Renal pelvis (tissue), 4 donors: ENCODE measurements around the gene ASGR1. TPM values are rescaled to one million over a fixed set of nuclear protein-coding genes. Genes with fewer than 3 reads are reported as not detected.
"Not testable (repeated sequence)": the region's sequence is repeated elsewhere in the genome, so short reads cannot be mapped to it uniquely, and the experiment has no call there.

Source experiments
- DNase-seq: peaks from one replicate; pipeline ENCODE4 v3.0.0-alpha.2; 2013
- polyA plus RNA-seq, 3 donors: library from polyadenylated mRNA; unstranded; fragments of 120-200 nt; gene quantifications; one replicate each; pipeline ENCODE4 v1.2.1, GENCODE V29; 2013; ENCODE audit not compliant: insufficient read length in 3 of 3

The ASGR1 gene
- polyA plus RNA-seq, 3 donors = 8.1 to 10.6 (median 8.6) TPM

DNA sequence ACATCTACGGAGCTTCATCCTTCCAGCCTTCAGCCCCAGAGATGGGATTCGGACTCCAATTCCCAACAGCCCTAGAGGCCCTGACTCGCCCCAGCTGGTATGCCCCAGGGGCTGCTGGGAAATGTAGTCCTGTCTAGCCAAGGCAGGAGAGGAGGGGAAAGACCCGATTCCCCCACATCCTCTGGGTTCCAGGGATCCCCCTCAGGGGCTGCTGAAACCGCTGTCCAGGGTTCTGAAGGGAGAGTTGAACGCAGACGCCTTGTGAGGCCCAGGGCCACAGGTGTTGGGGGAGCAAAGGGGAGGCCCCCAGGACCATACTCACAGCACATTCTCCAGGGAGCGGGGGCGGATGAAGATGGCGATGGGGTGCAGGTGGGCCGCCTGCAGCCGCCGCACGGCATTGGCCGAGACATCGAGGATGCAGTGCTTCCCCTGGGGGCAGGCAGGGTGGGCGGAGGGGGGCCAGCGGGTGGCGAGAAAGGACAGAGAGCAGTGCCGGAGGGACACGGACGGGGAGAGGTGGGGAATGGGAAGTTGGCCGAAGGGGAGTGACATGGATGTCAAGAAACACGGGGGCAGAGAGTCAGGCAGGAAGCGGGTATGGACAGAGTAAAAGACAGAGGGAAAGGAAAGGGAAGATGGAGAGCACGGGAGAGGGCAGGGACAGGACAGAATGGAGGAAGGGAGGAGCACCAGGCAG lies 12.6 kb upstream of the ASGR1 start:
- no peak for DNase-seq

DNA sequence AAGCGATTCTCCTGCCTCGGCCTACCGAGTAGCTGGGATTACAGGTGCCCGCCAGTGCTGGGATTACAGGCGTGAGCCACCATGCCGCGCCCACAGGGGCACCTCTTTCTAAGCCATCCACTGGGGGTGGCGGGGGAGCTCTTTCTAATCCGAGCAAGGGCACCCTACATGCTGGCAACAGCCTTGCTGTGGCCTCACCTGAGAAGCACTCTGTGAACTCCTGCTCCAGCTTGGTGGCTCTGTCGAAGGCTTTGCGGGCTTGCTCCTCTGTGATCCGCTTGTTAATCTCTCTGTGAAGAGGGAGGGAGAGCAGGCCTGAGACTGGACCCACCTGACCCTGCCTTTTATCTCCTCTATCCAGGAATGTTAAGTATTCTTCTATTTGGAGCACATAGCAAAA lies 11.9 kb upstream of the ASGR1 start:
- DNase-seq = no peak

DNA sequence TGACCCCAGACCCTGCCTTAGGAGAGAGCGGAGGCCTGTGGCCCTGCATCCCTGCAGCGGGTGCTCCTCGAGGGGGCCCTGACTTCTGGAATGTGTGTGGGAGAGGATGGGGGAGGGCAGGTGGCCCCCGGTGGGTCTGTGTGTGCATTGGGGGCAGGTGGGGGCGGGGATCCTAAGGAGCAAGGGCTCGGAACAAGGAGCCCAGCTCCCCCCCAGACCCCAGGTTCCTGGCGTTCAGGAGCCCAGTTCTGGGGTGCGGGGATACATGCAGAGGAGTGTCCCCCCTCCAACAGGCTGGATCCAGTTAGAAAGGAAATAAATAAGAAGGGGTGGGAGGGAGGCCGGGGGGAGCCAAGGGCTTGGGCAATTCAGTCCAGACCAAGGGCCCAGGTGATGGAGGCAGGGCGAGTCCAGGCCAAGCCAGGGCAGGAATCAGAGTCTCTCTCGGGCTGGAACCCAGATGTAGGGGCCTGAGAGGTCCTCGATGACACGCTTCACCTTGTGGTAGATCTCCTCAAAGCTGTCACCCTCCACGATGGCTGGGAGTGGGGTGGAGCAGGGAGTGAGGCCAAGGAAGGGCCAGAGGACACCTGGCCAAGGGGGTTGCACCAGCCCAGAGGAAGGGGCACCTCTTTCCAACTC lies 11.2 kb upstream of the ASGR1 start:
- DNase-seq = no peak

GRCh38 chr17:7186241-7186640 lies 7.1 kb upstream of the ASGR1 start:
- DNase-seq = no peak

GRCh38 chr17:7184647-7185046 lies 5.5 kb upstream of the ASGR1 start:
- DNase-seq = no peak

DNA sequence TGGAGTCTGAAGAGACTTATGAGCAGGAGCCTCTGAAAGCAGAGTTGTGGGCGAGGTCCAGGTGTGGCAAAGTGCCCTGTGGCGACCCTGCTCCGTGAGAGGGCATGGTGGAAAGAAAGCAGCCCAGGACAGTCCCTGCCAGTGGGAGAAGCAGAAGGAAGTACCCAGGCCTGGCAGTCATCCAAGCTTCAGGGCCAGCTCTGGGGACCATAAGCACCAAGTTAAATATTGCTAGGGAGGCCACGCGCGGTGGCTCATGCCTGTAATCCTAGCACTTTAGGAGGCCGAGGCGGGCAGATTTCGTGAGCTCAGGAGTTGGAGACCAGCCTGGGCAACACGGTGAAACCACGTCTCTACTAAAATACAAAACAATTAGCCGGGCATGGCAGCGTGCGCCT lies 4.9 kb upstream of the ASGR1 start:
- peak; percentile 73 for DNase-seq

GRCh38 chr17:7183433-7184090 lies 4.4 kb upstream of the ASGR1 start:
- no peak for DNase-seq

DNA sequence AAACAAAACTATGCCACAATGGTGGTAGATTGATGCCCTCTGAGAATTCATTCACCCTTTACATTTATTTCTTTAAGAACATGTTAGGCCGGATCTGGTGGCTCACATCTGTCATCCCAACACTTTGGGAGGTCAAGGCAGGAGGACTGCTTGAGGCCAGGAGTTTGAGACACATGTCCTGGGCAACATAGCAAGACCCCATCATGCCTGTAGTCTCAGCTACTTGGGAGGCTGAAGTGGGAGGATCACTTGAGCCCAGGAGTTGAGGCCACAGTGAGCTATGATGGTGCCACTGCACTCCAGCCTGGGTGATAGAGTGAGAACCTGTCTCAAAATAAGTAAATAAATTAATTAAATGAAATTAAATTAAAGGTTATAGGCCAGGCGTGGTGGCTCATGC lies 2.9 kb upstream of the ASGR1 start:
- DNase-seq = not testable (repeated sequence)

DNA sequence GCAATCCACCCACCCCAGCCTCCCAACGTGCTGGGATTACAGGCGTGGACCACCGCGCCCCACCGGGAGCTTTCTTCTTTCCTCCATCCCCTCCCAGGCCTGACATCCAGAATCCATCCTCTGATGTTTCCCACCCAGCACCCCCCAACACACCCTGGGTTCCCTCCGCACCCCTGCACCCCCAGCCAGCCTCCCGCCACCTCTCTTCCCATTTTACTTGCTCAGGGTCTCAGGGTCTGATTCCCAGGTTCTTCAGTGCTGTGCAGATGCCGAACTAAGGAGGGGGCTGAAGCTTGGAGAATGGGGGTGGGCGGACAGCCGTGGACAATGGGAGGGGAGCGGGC lies 225 bp downstream of the ASGR1 start:
- DNase-seq = no peak

GRCh38 chr17:7177954-7178477 lies 1.2 kb downstream of the ASGR1 start:
- DNase-seq = peak; percentile 61

DNA sequence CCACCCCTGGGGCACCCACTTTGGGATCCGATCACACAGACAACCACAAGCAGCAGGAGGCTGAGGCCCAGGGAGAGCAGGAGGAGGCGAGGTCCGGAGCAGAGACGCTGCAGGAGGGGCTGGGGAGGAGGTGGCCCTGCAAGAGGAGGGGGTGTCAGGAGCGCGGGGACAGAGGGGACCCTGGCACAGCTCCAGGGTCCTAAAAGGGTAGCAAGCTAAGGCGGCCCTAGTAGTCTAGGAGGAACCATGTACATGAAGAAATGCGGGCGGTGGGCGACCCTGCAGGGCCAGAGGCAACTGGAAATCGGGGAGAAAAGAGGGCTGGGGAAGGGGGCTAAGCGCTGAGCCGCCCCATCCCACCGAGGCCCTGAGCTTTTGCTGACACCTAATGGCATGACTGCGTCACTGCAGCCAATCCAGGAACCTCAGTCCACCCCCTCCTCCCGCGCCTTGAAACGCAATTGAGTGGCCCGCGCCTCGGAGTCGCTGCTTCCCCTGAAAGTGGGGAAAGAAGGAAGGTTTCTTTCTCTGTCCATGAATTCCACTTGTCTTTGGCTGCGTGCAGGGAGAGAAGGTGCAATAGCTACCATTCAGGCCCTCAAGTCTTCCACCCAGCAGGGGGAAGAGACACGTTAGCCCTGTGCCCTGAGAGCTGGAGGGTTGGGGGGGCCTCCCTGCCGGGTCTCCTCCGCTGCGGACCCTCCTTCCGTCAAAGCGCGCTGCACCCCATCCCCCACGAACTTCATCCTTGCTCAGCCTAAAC lies 1.8 kb downstream of the ASGR1 start:
- peak; percentile 86 for DNase-seq

DNA sequence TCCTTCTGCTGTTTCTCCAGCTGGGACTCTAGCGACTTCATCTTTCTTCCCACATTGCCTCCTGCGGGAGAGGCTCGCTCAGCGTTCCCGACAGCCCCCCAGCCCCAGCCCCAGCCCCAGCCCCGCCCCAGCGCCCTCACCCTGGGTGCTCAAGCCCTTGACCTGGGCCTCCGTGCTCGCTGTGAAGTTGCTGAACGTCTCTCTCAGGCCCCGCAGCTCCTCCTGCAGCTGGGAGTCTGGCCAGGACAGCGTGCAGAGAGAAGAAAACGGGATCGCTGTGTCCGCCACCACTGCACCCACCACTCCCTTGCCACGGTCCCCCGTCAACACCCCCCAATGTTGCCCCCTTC lies 2.4 kb downstream of the ASGR1 start:
- no peak for DNase-seq

- DNase-seq = no peak
Measured at GRCh38 chr17:7176107-7176840, 2.9 kb downstream of the ASGR1 start.

DNA sequence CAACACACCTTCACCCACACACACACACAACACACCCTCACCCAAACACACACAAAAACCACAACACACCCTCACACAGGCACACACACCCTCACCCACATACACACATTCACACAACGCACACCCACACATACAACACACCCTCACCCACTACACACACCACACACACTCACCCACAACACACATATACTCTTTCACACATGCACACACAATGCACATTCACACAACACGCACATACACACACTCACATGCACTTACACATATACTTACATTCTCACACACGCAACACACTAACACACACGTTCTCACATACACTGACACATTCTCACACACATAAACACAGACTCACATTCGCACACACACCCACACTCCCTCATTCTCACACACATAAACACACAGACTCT lies 3.8 kb downstream of the ASGR1 start:
- no peak for DNase-seq

DNA sequence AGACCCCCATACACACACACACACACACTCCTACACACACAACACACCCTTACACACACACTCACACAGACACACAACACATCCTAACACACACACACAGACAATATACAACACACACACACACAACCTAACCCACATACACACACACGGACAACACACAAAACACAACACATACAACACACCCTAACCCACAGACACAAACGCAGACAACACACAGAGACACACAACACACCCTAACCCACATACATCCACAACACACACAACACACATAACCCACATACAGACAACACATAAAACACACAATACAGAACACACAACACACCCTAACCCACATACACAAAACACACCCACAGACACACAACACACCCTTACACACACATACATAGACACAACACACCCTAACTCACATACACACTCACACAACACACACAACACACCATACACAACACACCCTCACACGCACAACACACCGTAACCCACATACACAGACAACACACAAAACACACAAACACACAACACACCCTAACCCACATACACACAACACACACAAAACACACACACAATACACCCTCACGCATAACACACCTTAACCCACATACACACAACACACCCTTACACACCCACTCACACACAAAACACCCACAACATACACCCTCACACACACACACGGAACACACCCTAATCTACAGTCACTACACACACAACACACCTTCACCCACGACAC lies 4.4 kb downstream of the ASGR1 start:
- DNase-seq = no peak

- DNase-seq = peak; percentile 64
Measured at GRCh38 chr17:7173687-7174602, 5.2 kb downstream of the ASGR1 start.

GRCh38 chr17:7172522-7173191 lies 6.5 kb downstream of the ASGR1 start:
- not testable (repeated sequence) for DNase-seq

DNA sequence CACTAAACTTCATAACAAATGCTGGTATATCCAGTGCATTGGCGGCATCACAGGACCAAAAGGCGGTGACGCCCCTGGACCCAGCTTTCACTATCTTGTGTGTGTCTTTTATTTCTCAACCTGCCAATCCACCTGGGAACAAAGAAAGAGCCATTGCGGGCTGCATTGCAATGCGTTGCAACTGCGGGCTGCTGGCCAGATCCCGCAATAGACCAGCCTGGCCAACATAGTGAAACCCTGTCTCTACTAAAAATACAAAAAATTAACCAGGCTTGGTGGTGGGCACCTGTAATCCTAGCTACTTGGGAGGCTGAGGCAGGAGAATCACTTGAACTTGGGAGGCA lies 9.6 kb downstream of the ASGR1 start:
- DNase-seq = not testable (repeated sequence)

DNA sequence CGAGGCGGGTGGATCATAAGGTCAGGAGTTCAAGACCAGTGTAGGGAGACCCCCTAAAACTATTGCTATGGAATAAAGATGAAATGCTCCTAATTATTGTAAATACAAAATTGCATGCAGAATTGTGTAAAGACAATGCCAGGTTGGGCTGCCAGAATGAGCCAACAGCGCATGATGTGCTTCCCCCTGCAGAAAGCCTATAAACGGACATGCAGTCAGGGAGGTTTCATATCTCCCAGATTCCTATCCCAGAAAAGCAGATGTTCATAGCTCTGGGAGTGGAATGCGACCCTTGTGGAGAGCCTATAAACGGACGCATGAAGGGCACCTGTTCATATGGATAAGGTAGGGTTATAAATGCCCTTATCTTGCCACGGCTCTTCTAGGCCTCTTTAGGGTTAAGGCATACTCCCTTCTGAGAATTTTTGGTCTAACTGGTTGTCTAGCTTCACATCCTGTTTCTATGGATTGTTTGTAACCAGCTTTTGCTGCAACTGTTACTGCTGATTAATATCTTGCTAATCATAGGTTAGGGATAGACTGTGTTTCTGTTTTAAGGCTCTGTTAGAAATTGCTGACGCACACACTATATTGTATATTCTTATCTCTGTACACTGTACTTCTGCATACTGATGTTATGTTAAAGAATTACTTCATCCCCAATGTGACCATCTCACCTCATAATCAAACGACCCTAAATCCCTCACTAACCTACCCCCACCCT lies 10.2 kb downstream of the ASGR1 start:
- DNase-seq = not testable (repeated sequence)
